Suprapubic skin (tissue), 4 donors: ENCODE measurements around the gene DPP10.

Experiments
- EP300 ChIP-seq: sonication (generic); formaldehyde crosslinking; IDR thresholded peaks from one replicate; pipeline ENCODE4 v1.6.1; 2017; ENCODE audit warnings: antibody characterized with exemption
- POLR2A ChIP-seq, 2 donors: fragments of 450-650 bp; IDR thresholded peaks; one replicate each; pipeline ENCODE4 v1.6.1; 2017; ENCODE audit warnings: antibody characterized with exemption in 2 of 2, mild to moderate bottlenecking in 2 of 2, moderate library complexity in 2 of 2
- POLR2AphosphoS5 ChIP-seq, 3 donors: sonication (generic); formaldehyde crosslinking; IDR thresholded peaks; one replicate each; pipeline ENCODE4 v1.6.1; 2017; ENCODE audit warnings: antibody characterized with exemption in 3 of 3
- TF ChIP-seq, protein P1 (sequence below), 2 donors: fragments of 200-600 bp in 1 of 2; fragments of 450-650 bp in 1 of 2; sonication (generic) in 1 of 2; IDR thresholded peaks; one replicate each; pipeline ENCODE4 v1.5.1; 2016 to 2019; ENCODE audit warnings: antibody characterized with exemption in 2 of 2, mild to moderate bottlenecking in 1 of 2, moderate library complexity in 1 of 2

DNA sequence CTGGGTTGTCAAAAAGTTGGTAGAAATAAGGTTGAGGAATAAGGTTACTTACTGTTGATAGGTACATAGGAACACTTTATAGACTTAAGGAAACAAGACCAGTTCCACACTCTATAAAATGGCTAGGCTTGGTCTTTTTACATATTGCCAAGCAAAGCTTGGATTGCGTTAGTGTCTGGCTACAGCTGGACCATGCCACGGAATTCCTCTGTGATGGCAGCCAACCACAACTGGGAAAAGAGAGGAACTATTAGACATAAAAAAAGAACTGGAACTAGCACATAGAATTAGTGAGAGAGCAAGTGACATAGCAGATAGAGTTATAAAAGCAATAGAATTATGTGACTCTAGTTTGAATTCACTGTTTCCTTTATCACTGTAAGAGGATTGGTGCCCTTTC lies 17.7 kb upstream of the DPP10 start:
- TF ChIP-seq, protein P1, sequence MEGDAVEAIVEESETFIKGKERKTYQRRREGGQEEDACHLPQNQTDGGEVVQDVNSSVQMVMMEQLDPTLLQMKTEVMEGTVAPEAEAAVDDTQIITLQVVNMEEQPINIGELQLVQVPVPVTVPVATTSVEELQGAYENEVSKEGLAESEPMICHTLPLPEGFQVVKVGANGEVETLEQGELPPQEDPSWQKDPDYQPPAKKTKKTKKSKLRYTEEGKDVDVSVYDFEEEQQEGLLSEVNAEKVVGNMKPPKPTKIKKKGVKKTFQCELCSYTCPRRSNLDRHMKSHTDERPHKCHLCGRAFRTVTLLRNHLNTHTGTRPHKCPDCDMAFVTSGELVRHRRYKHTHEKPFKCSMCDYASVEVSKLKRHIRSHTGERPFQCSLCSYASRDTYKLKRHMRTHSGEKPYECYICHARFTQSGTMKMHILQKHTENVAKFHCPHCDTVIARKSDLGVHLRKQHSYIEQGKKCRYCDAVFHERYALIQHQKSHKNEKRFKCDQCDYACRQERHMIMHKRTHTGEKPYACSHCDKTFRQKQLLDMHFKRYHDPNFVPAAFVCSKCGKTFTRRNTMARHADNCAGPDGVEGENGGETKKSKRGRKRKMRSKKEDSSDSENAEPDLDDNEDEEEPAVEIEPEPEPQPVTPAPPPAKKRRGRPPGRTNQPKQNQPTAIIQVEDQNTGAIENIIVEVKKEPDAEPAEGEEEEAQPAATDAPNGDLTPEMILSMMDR (IDR thresholded peaks at IDR 0.05): no peak
- TF ChIP-seq POLR2A (IDR thresholded peaks at IDR 0.05) (no peak), EP300 (no peak), POLR2AphosphoS5 (IDR thresholded peaks at IDR 0.05) (no peak)
